Bronchial epithelial cell (primary cell): ENCODE measurements around the gene BHLHE23. TPM values are rescaled to one million over a fixed set of nuclear protein-coding genes. Genes with fewer than 3 reads are reported as not detected.

ENCODE experiments used
- DNase-seq: peaks from one replicate; pipeline ENCODE4 v3.0.0-alpha.2; 2010; ENCODE audit warnings: low read depth
- FAIRE-seq: peaks from 2 replicates; lab custom pipeline; 2011; peaks lifted over from hg19 to GRCh38; lab: Jason Lieb, UNC
- H3K27me3 ChIP-seq: 2 replicates; pipeline ENCODE4 v1.5.1; 2011; ENCODE audit warnings: low read length; ENCODE audit not compliant: control insufficient read depth, insufficient read depth
- H3K36me3 ChIP-seq: 2 replicates; pipeline ENCODE4 v1.5.1; 2011; ENCODE audit warnings: low read length; ENCODE audit not compliant: control insufficient read depth, insufficient read depth
- H3K4me3 ChIP-seq: 2 replicates; pipeline ENCODE4 v1.5.1; 2011; ENCODE audit warnings: mild to moderate bottlenecking, low read depth, low read length, control low read depth
- total RNA-seq: library from RNA; depleted of rRNA; stranded (reverse); fragments of >200 nt; gene quantifications from 2 replicates; pipeline ENCODE4 v1.2.1, GENCODE V29; 2014
- TF ChIP-seq, protein P1 (sequence below): IDR thresholded peaks from 2 replicates; pipeline ENCODE4 v1.5.1; 2011; ENCODE audit warnings: mild to moderate bottlenecking, moderate library complexity, low read length, control low read depth, inconsistent platforms; ENCODE audit not compliant: insufficient read depth, severe bottlenecking

Gene BHLHE23
- total RNA-seq = not detected in 2 replicates

DNA sequence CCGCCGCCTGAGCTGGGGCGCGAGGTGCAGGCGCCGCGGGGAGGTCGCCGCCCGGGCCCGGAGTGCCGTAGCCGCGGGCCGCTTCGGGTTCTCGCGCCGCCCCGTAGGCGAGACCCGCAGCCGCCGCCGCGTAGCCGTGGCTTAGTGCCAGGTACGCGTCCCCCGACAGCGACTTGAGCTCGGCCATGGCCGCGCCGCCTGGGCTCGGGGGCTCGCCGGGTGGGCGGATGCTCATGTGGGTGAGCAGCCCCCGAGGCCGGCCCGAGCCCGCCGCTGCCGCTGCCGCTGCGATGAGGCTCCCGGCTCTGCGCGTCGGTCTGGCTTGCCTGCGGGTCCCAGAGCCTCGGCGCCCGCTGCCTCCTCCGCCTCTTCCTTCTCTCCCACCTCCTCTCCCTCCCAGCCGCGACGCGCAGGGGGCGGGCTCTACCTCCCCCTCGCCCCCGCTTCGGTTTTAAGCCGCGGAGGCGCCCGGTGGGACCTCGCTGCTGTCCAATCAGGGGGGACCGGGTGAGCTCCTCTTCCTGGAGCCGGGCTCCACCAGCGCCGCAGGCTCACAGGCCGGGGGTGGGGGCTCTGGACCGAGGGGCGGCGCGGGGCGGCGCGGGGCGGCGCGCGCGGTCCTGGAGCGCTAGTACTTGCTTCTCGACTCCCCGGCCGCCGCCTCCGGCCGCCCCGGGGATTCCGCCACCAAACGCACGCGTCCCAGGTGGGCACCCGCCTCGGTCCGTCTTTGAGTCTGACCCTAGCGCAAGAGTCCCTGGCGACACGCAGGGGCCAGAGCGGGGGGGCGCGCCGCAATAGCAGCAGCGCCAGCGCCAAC, at the start of gene BHLHE23:
Gene BHLHE23, minus strand, starts transcription at position 425 of the 820 bp plus-strand sequence. Its CDS starts 190 bp downstream, at position 235.
- Histone ChIP-seq H3K36me3 (no peaks in the 10 kb centered on the region), H3K4me3 (no peak within 1 kb of the TSS), H3K27me3 (peaks cover 40% of the 10 kb centered on the region)
- TF ChIP-seq, protein P1, sequence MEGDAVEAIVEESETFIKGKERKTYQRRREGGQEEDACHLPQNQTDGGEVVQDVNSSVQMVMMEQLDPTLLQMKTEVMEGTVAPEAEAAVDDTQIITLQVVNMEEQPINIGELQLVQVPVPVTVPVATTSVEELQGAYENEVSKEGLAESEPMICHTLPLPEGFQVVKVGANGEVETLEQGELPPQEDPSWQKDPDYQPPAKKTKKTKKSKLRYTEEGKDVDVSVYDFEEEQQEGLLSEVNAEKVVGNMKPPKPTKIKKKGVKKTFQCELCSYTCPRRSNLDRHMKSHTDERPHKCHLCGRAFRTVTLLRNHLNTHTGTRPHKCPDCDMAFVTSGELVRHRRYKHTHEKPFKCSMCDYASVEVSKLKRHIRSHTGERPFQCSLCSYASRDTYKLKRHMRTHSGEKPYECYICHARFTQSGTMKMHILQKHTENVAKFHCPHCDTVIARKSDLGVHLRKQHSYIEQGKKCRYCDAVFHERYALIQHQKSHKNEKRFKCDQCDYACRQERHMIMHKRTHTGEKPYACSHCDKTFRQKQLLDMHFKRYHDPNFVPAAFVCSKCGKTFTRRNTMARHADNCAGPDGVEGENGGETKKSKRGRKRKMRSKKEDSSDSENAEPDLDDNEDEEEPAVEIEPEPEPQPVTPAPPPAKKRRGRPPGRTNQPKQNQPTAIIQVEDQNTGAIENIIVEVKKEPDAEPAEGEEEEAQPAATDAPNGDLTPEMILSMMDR = no peak
- DNase-seq (no peak), FAIRE-seq (no peak)

GRCh38 chr20:63055575-63056235, 48.9 kb upstream of the BHLHE23 start:
- TF ChIP-seq, protein P1 = no peak
- Histone ChIP-seq H3K36me3 (no peaks in the 10 kb centered on the region), H3K27me3 (no peaks in the 10 kb centered on the region), H3K4me3 (no peak overlapping the region)
- DNase-seq = no peak
- FAIRE-seq = no peak

- TF ChIP-seq, protein P1 = no peak
- no peaks in the 10 kb centered on the region for H3K27me3 ChIP-seq
- no peak for FAIRE-seq
- no peak for DNase-seq
- H3K4me3 ChIP-seq = no peak overlapping the region
- H3K36me3 ChIP-seq = no peaks in the 10 kb centered on the region
Observed at GRCh38 chr20:63054681-63055240, 48.0 kb upstream of the BHLHE23 start.

DNA sequence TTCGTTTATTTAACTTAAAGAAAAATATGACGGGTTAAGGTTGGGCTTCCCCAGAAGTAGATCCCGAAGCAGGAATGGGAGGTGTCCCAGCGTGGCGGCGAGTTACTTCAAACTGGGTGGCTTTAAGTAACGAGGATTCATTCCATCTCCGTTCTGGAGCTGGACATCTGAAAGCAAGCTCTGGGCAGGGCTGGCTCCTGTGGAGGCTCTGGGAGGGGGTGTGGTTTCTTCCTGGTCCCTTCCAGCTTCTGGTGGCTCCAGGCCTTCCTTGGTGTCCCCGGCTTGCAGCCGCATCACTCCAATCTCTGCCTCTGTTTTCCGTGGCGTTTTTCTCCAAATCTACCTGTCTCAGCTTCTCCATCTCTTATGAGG, 47.3 kb upstream of the BHLHE23 start:
- DNase-seq = no peak

DNA sequence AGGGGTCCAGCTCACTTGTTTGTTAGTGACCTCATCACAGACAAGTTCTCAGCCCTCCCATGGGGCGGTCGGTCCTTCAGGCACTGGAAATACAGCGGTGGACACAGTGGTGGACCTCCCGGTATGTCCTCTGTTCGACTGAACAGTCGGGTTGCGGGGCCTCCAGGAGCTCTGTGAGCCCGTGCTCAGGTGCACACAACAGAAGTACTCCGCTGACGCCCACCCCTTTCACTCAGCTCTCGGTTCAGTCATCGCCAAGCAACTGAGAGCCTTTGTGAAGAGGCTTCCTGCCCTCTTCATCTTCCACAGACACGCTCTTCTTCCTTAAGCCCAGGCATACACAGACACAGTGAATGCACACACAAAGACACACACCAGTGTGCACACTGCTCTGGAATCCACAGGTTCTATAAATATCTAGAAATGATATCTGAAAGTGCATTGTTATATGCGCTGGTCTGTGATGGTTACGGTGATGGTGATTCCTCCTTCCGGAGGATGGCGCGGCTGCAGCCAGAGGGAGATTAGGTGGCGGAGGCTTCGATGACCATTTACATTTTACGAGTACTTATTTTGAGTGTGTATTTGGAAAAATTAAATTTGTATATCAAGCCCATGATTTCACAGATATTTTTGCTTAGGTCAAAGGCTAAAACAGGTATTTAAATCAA, 46.8 kb upstream of the BHLHE23 start:
- Histone ChIP-seq H3K36me3 (no peaks in the 10 kb centered on the region), H3K27me3 (no peaks in the 10 kb centered on the region), H3K4me3 (no peak overlapping the region)
- FAIRE-seq (no peak), DNase-seq (no peak)
- TF ChIP-seq, protein P1 = no peak

More for the DNA sequence above, 47.3 kb upstream of the BHLHE23 start:
- Histone ChIP-seq H3K4me3 (no peak overlapping the region), H3K27me3 (no peaks in the 10 kb centered on the region), H3K36me3 (no peaks in the 10 kb centered on the region)
- FAIRE-seq = no peak
- TF ChIP-seq, protein P1 = no peak
